Breast epithelium (tissue), 4 donors: ENCODE results near the gene NNT. TPM values are rescaled to one million over a fixed set of nuclear protein-coding genes. Genes with fewer than 3 reads are reported as not detected.

Source experiments
- DNase-seq, 2 donors: peaks; one replicate each; pipeline ENCODE4 v3.0.0-alpha.2; 2019; ENCODE audit warnings: low spot score in 2 of 2
- H3K27ac ChIP-seq, 2 donors: fragments of 200-600 bp; sonication (generic) in 1 of 2; one replicate each; pipeline ENCODE4 v1.5.1; 2016 to 2019; ENCODE audit warnings: mild to moderate bottlenecking in 1 of 2
- H3K27me3 ChIP-seq, 2 donors: fragments of 200-600 bp; sonication (generic) in 1 of 2; one replicate each; pipeline versions ENCODE4 v1.5.1 to v1.6.0; 2017 to 2019; ENCODE audit warnings: control low read depth in 1 of 2, mild to moderate bottlenecking in 1 of 2
- H3K36me3 ChIP-seq: fragments of 200-600 bp; one replicate; pipeline ENCODE4 v1.5.1; 2019
- H3K4me1 ChIP-seq, 2 donors: fragments of 200-600 bp; sonication (generic); one replicate each; pipeline ENCODE4 v1.5.1; 2016 to 2019; ENCODE audit warnings: control low read depth in 1 of 2
- H3K4me3 ChIP-seq, 3 donors: fragments of 200-600 bp; sonication (generic); 1 replicate in 2 of 3; 2 replicates in 1 of 3; pipeline ENCODE4 v1.5.1; 2016 to 2019; ENCODE audit warnings: mild to moderate bottlenecking in 3 of 3, moderate library complexity in 2 of 3
- H3K9me3 ChIP-seq, 2 donors: fragments of 200-600 bp; sonication (generic) in 1 of 2; one replicate each; pipeline ENCODE4 v1.5.1; 2016 to 2019; ENCODE audit warnings: control low read depth in 1 of 2
- CTCF ChIP-seq, 3 donors: fragments of 450-650 bp; IDR thresholded peaks; one replicate each; pipeline ENCODE4 v1.5.1; 2016 to 2017; ENCODE audit warnings: antibody characterized with exemption in 3 of 3, mild to moderate bottlenecking in 3 of 3, moderate library complexity in 3 of 3
- POLR2A ChIP-seq: fragments of 450-650 bp; IDR thresholded peaks from one replicate; pipeline ENCODE4 v1.6.1; 2016; ENCODE audit warnings: antibody characterized with exemption, mild to moderate bottlenecking, moderate library complexity
- POLR2AphosphoS5 ChIP-seq, 3 donors: sonication (generic); formaldehyde crosslinking; IDR thresholded peaks; one replicate each; pipeline ENCODE4 v1.6.1; 2017; ENCODE audit warnings: antibody characterized with exemption in 3 of 3
- intact Hi-C: fragments of 100-400 bp; cut with DNase I; formaldehyde crosslinking; loops from one replicate; pipeline ENCODE4 v1.15.1; 2023; ENCODE audit warnings: low total_unique reads
- total RNA-seq, 3 donors: library from RNA; depleted of rRNA; stranded (reverse); fragments of >200 nt; gene quantifications; one replicate each; pipeline ENCODE4 v1.1.0, GENCODE V29; 2016

NNT gene
- total RNA-seq, 3 donors from 2014 or later: 30.2 to 137 (median 39.2) TPM

DNA sequence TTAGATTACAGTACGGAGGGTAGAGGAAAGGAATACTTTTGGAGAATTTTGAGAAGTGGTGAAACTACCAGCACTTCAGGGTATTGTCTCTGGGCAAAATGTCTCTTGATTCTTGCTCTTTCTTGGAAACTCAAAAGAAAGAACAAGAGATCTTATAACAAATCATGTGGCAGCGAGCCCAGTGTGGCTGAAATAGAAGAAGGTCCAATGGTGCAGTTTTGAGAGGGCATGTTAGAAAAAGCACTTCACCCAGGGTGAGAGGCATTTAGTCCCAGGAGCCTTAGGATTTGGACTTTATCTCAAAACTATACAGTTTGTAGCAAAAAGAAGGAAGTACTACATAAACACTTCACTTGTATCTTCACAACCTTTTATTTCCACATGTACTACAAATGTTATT, 39.4 kb downstream of the NNT start:
- intact Hi-C loops: no loop called here
- Histone ChIP-seq H3K27me3 (no peaks in the 10 kb centered on the region), H3K9me3 (no peaks in the 10 kb centered on the region), H3K4me3 (no peak overlapping the region), H3K27ac (no peak overlapping the region), H3K36me3 (no peaks in the 10 kb centered on the region), H3K4me1 (no peaks in the 10 kb centered on the region)
- DNase-seq: no peak
- TF ChIP-seq CTCF (IDR thresholded peaks at IDR 0.05) (no peak), POLR2AphosphoS5 (IDR thresholded peaks at IDR 0.05) (no peak), POLR2A (no peak)

GRCh38 chr5:43643327-43643726, 40.3 kb downstream of the NNT start:
- H3K4me1 ChIP-seq: no peaks in the 10 kb centered on the region
- H3K27ac ChIP-seq: no peak overlapping the region
- intact Hi-C loops: no loop called here
- TF ChIP-seq POLR2AphosphoS5 (IDR thresholded peaks at IDR 0.05): no peak
- TF ChIP-seq POLR2A: no peak
- TF ChIP-seq CTCF (IDR thresholded peaks at IDR 0.05): no peak
- no peaks in the 10 kb centered on the region for H3K9me3 ChIP-seq
- no peak for DNase-seq
- H3K36me3 ChIP-seq: no peaks in the 10 kb centered on the region
- H3K27me3 ChIP-seq: no peaks in the 10 kb centered on the region
- H3K4me3 ChIP-seq: no peak overlapping the region

DNA sequence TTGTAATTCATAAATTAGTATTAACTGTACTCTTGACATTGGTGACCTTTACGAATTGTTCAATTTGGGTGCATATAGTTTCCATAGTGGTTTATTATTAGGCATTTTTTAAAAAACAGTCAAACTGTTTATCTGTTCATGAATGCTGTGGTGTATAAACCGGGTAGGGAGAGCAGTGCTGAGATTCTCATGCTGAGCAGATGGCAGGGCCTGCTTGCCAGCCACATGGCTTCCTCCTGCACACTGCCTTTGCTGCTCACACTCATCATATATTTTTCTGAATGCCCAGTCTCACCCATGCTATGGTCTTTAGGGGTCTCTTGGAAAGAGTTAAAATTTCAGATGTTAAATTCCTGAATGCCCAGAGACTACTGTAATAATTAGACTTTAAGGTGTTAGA, 40.8 kb downstream of the NNT start:
- no peak for TF ChIP-seq CTCF (IDR thresholded peaks at IDR 0.05)
- no peak for TF ChIP-seq POLR2A
- TF ChIP-seq POLR2AphosphoS5 (IDR thresholded peaks at IDR 0.05): no peak
- H3K9me3 ChIP-seq: no peaks in the 10 kb centered on the region

DNA sequence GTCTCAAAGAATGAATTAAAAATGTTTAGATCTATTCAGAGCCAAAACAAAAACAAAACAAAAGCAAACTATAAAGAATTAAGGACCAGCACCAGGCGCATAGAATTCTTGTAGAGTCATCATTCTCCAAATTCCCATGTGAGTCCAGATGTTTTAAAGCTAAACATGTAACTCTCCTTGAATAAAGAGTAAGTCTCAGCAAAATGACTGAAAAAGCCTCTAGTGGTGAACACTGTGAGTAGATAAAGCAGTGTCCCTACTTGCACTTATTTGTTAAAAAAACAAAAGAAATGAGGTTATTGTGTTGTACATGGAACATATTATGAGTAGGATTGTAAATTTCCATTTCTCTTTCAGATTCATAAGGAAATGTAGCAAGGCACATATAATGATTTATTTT, 44.0 kb downstream of the NNT start:
- intact Hi-C loops: no loop called here
- Histone ChIP-seq H3K4me3 (no peak overlapping the region), H3K27me3 (no peaks in the 10 kb centered on the region), H3K4me1 (no peaks in the 10 kb centered on the region), H3K36me3 (peaks cover 3% of the 10 kb centered on the region), H3K9me3 (no peaks in the 10 kb centered on the region), H3K27ac (no peak overlapping the region)
- no peak for TF ChIP-seq POLR2AphosphoS5 (IDR thresholded peaks at IDR 0.05)
- no peak for TF ChIP-seq CTCF (IDR thresholded peaks at IDR 0.05)
- TF ChIP-seq POLR2A: no peak
- DNase-seq: no peak

More for the DNA sequence above, 40.8 kb downstream of the NNT start:
- H3K27me3 ChIP-seq: no peaks in the 10 kb centered on the region
- H3K4me1 ChIP-seq: no peaks in the 10 kb centered on the region
- no peak for DNase-seq
- no peaks in the 10 kb centered on the region for H3K36me3 ChIP-seq
- H3K27ac ChIP-seq: no peak overlapping the region
- H3K4me3 ChIP-seq: no peak overlapping the region
- intact Hi-C loops: no loop called here

GRCh38 chr5:43647789-43648188, 44.8 kb downstream of the NNT start:
- TF ChIP-seq POLR2A (no peak), POLR2AphosphoS5 (IDR thresholded peaks at IDR 0.05) (no peak), CTCF (IDR thresholded peaks at IDR 0.05) (no peak)
- H3K27ac ChIP-seq: no peak overlapping the region
- H3K36me3 ChIP-seq: peaks cover 3% of the 10 kb centered on the region
- intact Hi-C loops: no loop called here
- H3K9me3 ChIP-seq: no peaks in the 10 kb centered on the region
- no peak overlapping the region for H3K4me3 ChIP-seq
- H3K27me3 ChIP-seq: no peaks in the 10 kb centered on the region
- H3K4me1 ChIP-seq: no peaks in the 10 kb centered on the region
- no peak for DNase-seq
